GM18520 (cell line): ENCODE results near the gene UBE3B.

Experiments
- ATAC-seq: cut with Tn5 transposase; IDR thresholded peaks from one replicate; pipeline ENCODE4 v1.9.1; 2021; ENCODE audit not compliant: unreplicated experiment

UBE3B gene

DNA sequence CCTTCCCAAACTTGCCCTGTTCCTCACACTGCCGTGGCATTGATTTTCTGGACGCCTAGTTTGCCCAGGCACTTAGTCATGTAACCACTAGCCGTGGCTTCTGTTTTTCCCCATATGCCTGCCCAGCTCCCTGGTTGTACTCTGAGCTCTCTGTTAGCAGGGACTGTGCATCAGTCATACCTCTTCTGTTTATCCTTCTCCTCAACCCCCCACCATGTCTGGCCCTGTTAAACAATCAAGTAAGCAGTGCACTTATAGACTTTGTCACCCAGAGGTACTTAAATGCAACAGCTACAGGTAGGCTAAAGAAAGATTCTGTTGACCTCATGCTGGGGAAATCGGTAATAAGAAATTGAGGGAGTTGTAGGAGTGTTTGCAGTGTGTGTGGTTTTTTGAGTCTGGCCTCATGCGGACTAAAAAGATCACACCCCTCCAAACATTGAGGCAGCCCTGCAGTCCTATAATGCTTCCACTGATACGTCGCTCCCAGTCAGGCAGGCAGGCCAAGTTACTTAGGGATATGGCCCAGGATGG, 17.0 kb downstream of the UBE3B start:
- no peak for ATAC-seq

DNA sequence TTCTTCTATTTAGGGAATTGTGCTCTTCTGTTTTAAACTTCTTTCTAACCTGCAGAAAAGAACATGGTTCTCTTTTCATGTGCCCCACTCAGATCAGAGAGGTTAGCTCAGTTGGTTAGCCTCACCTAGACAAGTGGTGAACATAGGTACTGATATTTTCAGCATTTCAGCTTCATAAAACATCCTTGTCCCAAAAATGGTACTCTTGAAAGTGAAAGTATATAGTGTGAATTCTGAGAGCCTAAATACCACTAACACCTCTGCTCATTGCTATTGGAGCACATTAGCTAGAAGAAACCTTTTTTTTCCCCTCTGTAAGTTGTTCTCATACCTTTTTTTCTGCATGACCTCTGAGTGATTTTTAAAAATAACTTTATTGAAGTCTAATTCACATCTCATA, 17.6 kb downstream of the UBE3B start:
- ATAC-seq, result no peak

GRCh38 chr12:109496306-109496705, 18.9 kb downstream of the UBE3B start:
- ATAC-seq, result no peak

GRCh38 chr12:109497675-109498074, 20.2 kb downstream of the UBE3B start:
- ATAC-seq, result no peak

GRCh38 chr12:109500406-109501185, 23.2 kb downstream of the UBE3B start:
- ATAC-seq, result no peak

GRCh38 chr12:109501299-109501698, 23.9 kb downstream of the UBE3B start:
- ATAC-seq, result no peak

GRCh38 chr12:109502332-109502731, 24.9 kb downstream of the UBE3B start:
- no peak for ATAC-seq

- ATAC-seq, result no peak
These were observed 26.2 kb downstream of the UBE3B start for GRCh38 chr12:109503611-109504010.

GRCh38 chr12:109504068-109504467, 26.6 kb downstream of the UBE3B start:
- ATAC-seq, result no peak

GRCh38 chr12:109510196-109510595, 32.8 kb downstream of the UBE3B start:
- no peak for ATAC-seq

DNA sequence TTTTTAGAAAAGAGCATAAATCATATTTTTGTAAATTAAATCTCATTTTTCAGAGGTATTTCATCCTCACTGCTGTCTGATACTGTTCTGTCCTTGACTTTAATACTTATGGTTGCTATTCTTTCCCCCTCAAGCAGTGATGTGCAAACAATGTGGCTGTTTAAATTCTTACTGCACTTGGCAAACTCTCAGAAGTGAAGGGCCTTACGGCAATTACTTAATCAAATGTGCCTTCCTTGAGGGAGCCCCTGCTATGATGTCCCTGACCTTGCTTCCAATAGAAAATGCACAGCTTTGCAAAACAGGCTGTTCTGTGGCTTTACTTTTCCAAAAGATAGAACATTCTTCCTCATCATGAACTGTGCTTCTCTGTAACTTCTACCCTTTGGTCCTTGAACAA, 35.2 kb downstream of the UBE3B start:
- ATAC-seq, result no peak

DNA sequence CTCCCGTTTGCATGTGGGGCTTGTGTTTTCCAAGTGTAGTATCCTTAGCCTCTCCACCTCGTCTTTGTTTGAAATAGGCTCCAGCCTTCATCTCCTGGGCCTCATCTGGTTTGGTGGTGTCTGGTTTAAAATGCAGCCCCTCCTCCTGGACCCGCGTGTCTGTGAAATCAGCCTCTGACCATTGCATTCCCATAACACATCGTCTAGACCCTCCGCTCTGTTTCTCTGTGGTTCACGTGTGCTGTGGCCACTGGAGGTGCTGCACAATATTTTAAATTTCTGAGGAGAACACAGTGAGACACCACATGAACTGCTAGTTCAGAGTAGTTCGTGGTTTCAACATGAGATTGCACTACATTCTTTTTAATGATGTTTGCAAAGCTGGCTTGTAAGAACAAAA, 35.6 kb downstream of the UBE3B start:
- ATAC-seq, result no peak

DNA sequence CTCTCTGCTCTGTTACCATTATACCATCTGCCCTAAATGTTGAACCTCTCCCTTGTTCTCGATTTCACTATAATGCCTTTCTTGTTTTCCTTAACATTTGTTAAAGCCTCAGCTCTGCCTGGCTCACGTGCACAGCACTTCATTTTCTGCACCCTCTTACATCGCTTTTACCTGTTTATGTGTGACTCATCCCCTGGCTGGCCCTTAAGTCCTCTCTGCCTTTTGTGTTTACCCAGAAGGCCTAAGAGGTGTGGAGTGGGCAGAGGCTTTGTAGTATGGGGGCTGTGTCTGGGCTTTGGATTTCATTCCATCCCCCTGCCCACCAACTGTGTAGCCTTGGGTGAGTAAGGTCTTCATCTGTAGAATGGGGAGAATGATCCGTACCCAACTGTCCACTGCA, 36.5 kb downstream of the UBE3B start:
- no peak for ATAC-seq

GRCh38 chr12:109517619-109518018, 40.2 kb downstream of the UBE3B start:
- ATAC-seq, result no peak

DNA sequence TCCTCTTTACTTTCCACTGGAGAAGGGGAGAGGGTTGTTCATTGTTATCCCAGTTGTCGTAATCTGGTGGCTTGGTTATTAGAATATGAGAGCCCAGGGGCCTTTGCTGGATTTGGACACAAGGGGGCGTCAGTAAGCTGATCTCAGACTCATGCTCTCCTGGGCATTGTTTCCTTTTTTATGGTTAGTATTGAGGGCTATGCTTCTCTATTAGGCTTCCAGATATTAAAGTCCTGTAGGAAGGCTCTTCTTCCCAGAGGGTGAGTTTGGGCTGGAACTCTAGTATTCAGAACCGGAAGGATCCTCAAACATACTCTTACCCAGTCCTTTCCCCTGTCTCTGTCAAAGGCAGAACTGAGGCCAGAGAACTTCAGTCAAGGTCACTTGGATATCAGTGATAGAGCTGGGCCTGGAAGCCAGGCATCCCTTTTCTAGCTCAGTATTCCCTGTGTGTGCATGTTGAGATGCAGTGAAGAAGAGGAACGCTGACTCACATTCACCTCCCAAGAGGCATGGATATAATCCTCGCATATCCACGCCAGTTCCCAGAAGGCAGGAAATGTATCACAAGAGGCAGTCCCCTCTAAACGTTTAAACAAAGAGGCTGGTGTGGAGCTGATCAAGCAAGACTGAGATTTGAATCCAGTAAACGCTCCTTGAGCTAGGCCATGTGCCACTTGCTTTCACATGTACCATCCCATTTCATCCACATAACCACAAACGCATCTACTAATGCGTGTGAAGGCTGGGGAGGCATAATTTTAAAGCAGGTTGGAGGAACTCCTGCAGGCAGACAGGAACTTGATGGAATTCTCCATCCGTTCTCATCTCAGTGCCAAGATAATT, 41.6 kb downstream of the UBE3B start:
- ATAC-seq, result no peak

GRCh38 chr12:109519787-109520186, 42.4 kb downstream of the UBE3B start:
- no peak for ATAC-seq

DNA sequence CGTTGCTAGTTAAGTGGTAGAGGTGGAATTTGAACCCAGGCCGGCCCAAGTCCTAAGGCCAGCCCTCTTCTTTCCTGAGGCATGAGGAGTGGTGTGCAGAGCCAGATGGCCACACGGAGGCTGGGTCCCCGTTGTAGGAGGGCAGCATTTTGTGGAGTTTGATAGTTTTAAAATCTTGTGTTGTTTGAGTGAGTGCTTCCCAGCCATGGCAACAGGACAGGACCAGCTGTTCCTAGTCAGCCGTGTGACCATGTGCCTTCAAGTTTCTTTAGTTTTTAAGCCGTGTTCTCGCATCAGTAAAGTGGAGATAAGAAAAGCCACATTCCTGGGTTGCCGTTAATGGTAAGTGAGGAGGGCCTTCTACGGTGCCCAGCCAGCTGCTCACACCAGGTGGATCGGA, 44.4 kb downstream of the UBE3B start:
- ATAC-seq, result no peak

GRCh38 chr12:109523071-109523470, 45.6 kb downstream of the UBE3B start:
- ATAC-seq, result no peak

DNA sequence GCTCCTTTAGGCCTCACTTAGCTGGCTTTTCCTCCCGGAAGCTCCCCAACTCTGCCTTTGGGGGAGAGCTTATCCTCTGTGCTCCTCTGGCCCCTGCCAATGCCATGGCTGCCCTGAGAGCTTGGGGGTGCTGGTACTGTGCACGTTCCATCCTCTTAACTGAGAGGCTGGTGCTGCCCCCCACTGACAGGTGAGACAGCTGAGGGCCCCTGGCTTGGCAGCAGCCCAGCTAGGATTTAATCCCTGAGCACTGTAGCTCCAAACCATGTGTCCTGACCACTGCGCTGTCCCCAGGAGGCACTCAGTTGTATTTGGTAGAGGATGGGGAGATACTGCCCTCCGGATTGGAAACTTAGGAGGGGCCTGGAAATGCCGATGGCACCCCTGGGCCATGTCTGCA, 46.1 kb downstream of the UBE3B start:
- ATAC-seq, result no peak

DNA sequence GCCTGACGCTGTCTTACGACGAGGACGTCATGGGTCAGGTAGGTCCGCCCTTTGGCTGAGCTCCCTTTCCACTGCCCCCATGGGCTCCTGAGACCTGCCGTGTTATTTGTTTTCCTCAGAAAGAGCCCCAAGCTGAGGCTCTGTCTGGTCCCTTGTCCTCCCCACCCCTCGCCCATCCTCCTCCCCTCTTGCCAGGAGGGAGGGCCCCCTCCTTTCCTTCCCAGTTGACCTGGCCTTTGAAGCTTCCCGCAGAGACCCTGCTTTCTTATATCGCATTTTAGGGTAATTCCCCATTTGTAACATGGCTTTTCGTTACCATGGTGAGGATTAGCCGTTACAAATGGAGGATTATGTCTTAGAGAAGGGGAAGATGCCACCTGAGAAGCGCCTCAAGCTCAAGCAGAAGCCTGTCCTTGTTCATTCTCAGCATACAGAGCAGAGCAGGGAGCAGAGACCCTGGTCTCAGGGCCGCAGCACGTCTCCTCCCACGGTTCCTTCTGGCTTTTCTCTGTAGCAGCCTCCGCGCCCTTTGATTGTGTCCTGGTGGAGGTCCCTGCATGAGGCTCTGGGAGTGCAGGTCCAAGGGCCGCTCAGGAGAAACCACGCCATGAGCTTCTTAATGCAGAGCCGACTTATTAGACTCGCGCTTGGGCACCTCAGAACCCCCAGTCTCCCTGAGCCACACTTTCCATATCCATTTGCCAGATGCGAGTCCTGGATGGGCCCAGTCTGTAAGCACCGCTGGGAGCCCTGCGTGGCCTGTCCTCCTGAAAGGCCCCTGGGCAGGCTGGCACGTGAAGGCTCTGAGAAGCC, 47.2 kb downstream of the UBE3B start:
- no peak for ATAC-seq

DNA sequence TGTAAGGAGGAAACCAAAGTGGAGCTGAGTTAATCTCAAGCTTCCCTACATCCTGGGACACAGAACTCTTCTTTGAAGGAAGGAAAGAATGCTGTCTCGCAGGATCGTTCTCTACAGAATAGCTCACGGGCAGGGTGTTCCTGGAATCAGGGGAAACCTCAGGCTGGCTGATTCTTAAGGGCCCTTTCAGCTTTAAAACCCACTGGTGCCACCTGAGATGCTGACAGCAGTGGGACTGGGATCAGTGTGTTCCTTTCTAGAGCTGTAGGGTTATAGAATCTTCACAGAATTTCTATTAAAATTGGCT, 47.8 kb downstream of the UBE3B start:
- ATAC-seq, result no peak
